SU-DHL-6 (cell line): ENCODE data around the gene FAM110D.

ENCODE experiments used
- H2AFZ ChIP-seq: fragments of 200-600 bp; sonication (generic); 2 replicates; pipeline ENCODE4 v1.6.1; 2014; ENCODE audit warnings: low read depth, mild to moderate bottlenecking, moderate library complexity, mixed read lengths, antibody characterized with exemption, low read length; ENCODE audit not compliant: severe bottlenecking
- H3F3A ChIP-seq: fragments of 200-600 bp; shearing (Covaris generic); 2 replicates; pipeline ENCODE4 v1.6.0; 2016; ENCODE audit warnings: antibody characterized with exemption, mild to moderate bottlenecking; ENCODE audit not compliant: insufficient read depth
- H3K27ac ChIP-seq: fragments of 200-600 bp; sonication (generic); 2 replicates; pipeline ENCODE4 v1.5.1; 2016; ENCODE audit warnings: low read depth, mild to moderate bottlenecking, low read length, moderate library complexity, mixed read lengths
- H3K27me3 ChIP-seq: fragments of 200-600 bp; sonication (generic), shearing (Covaris generic); 2 replicates; pipeline ENCODE4 v1.6.0; 2014; ENCODE audit warnings: mild to moderate bottlenecking, low read length
- H3K36me3 ChIP-seq: fragments of 200-600 bp; sonication (generic); 2 replicates; pipeline ENCODE4 v1.6.1; 2014; ENCODE audit warnings: mild to moderate bottlenecking, low read length, mixed read lengths
- H3K4me2 ChIP-seq: fragments of 300-600, 200-600 bp; shearing (Covaris generic), sonication (generic); 2 replicates; pipeline ENCODE4 v1.6.0; 2014; ENCODE audit warnings: low read length, low read depth, mild to moderate bottlenecking; ENCODE audit not compliant: poor library complexity, severe bottlenecking
- H3K4me3 ChIP-seq: fragments of 200-600 bp; sonication (generic); 2 replicates; pipeline ENCODE4 v1.5.1; 2014; ENCODE audit warnings: antibody characterized with exemption, low read length, mild to moderate bottlenecking, mixed read lengths; ENCODE audit not compliant: insufficient read depth, poor library complexity, severe bottlenecking
- H3K79me2 ChIP-seq: fragments of 200-600 bp; sonication (generic); 2 replicates; pipeline ENCODE4 v1.6.1; 2014; ENCODE audit warnings: mild to moderate bottlenecking, low read length, moderate library complexity; ENCODE audit not compliant: insufficient read depth
- H3K9ac ChIP-seq: fragments of 200-600 bp; sonication (generic); 2 replicates; pipeline ENCODE4 v1.7.0; 2014; ENCODE audit warnings: mild to moderate bottlenecking, low read length
- H3K9me2 ChIP-seq: fragments of 200-600 bp; sonication (generic); replicated peaks from 2 replicates; pipeline ENCODE4 v1.6.1; 2014; ENCODE audit warnings: low read length; ENCODE audit not compliant: insufficient read depth
- H3K9me3 ChIP-seq: fragments of 200-600 bp; sonication (generic); 2 replicates; pipeline ENCODE4 v1.6.1; 2014; ENCODE audit warnings: low read length, mixed read lengths; ENCODE audit not compliant: insufficient read depth
- H4K20me1 ChIP-seq: fragments of 200-600 bp; sonication (generic); 2 replicates; pipeline ENCODE4 v1.6.1; 2014; ENCODE audit warnings: low read depth, mild to moderate bottlenecking, antibody characterized with exemption, low read length, moderate library complexity, mixed read lengths
- EZH2phosphoT487 ChIP-seq: fragments of 200-600 bp; sonication (generic), shearing (Covaris generic); conservative IDR thresholded peaks from 2 replicates; pipeline ENCODE4 v1.6.1; 2018; ENCODE audit warnings: mild to moderate bottlenecking, antibody characterized with exemption, low read length, moderate library complexity, mixed read lengths
- TF ChIP-seq, protein P1 (sequence below): fragments of 200-600 bp; sonication (generic); IDR thresholded peaks from one replicate; pipeline ENCODE4 v1.5.1; 2017; ENCODE audit warnings: antibody characterized with exemption, mild to moderate bottlenecking, low read length, moderate library complexity; ENCODE audit not compliant: insufficient read depth, poor library complexity, severe bottlenecking

The FAM110D gene

DNA sequence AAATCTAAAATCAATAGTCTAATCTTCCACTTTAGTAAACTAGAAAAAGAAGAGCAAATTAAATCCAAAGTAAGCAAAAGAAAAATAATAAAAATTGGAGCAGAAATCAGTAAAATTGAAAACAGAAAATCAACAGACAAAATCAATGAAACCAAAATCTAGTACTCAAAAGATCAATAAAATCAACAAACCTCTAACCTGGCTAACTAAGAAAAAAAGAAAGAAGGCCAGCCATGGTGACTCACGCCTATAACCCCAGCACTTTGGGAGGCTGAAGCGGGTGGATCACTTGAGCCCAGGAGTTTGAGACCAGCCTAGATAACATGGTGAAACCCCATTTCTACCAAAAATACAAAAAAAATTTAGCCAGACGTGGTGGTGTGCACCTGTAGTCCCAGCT, 24.4 kb upstream of the FAM110D start:
- Histone ChIP-seq H3K4me2 (no peak overlapping the region), H2AFZ (no peak overlapping the region), H3K9ac (no peak overlapping the region), H3K9me3 (no peaks in the 10 kb centered on the region), H3K27ac (no peak overlapping the region), H3K9me2 (no peaks in the 10 kb centered on the region), H3K4me3 (no peak overlapping the region), H4K20me1 (no peaks in the 10 kb centered on the region), H3F3A (no peaks in the 10 kb centered on the region), H3K79me2 (no peaks in the 10 kb centered on the region), H3K36me3 (no peaks in the 10 kb centered on the region), H3K27me3 (no peaks in the 10 kb centered on the region)
- TF ChIP-seq, protein P1, sequence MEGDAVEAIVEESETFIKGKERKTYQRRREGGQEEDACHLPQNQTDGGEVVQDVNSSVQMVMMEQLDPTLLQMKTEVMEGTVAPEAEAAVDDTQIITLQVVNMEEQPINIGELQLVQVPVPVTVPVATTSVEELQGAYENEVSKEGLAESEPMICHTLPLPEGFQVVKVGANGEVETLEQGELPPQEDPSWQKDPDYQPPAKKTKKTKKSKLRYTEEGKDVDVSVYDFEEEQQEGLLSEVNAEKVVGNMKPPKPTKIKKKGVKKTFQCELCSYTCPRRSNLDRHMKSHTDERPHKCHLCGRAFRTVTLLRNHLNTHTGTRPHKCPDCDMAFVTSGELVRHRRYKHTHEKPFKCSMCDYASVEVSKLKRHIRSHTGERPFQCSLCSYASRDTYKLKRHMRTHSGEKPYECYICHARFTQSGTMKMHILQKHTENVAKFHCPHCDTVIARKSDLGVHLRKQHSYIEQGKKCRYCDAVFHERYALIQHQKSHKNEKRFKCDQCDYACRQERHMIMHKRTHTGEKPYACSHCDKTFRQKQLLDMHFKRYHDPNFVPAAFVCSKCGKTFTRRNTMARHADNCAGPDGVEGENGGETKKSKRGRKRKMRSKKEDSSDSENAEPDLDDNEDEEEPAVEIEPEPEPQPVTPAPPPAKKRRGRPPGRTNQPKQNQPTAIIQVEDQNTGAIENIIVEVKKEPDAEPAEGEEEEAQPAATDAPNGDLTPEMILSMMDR: no peak
- no peak for TF ChIP-seq EZH2phosphoT487

DNA sequence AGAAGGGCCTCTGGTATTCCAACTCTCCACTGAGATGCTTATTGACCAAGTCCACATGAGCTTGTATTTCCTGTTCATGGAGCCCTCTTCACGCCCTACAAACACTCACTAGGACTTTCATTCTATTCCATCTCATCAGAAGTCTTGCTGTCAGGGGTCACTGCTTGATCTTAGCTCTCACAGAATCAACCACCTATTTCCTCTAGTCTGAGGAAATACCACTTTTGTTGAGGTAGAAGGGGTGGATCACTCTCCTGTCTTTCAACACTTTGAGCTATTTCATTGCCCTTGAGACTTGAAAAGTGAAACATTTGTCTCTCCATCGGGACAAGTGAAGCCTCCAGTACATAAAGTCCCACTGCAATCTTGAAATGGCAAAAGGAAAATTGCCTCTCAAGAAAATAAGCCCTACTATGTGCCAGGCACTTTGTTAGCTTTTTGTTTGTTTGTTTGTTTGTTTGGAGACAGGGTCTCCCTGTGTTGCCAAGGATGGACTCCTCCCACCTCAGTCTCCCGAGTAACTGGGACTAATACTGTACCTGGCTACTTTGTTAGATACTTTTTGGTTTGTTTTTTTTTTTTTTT, 19.8 kb upstream of the FAM110D start:
- Histone ChIP-seq H3K9me3 (no peaks in the 10 kb centered on the region), H3K9ac (no peak overlapping the region), H3K4me2 (no peak overlapping the region), H4K20me1 (no peaks in the 10 kb centered on the region), H3K9me2 (no peaks in the 10 kb centered on the region), H3K27me3 (no peaks in the 10 kb centered on the region), H3F3A (no peaks in the 10 kb centered on the region), H3K79me2 (no peaks in the 10 kb centered on the region), H3K4me3 (no peak overlapping the region), H2AFZ (no peak overlapping the region), H3K27ac (no peak overlapping the region), H3K36me3 (no peaks in the 10 kb centered on the region)
- TF ChIP-seq, protein P1: no peak
- no peak for TF ChIP-seq EZH2phosphoT487

GRCh38 chr1:26142159-26142558, 16.7 kb upstream of the FAM110D start:
- Histone ChIP-seq H4K20me1 (no peaks in the 10 kb centered on the region), H3K4me3 (no peak overlapping the region), H3K36me3 (no peaks in the 10 kb centered on the region), H3F3A (no peaks in the 10 kb centered on the region; the same call in 1 of the 2 replicates), H3K27me3 (no peaks in the 10 kb centered on the region), H2AFZ (no peak overlapping the region), H3K9me3 (no peaks in the 10 kb centered on the region), H3K79me2 (no peaks in the 10 kb centered on the region), H3K9ac (no peak overlapping the region), H3K9me2 (no peaks in the 10 kb centered on the region), H3K27ac (no peak overlapping the region), H3K4me2 (no peak overlapping the region)
- TF ChIP-seq, protein P1: no peak
- TF ChIP-seq EZH2phosphoT487: no peak
